H1 (cell line): ENCODE data around the gene TTBK2. TPM values are rescaled to one million over a fixed set of nuclear protein-coding genes. Genes with fewer than 3 reads are reported as not detected.

Source experiments
- CTCF ChIA-PET: fragments of 300-600 bp; sonication (Branson Sonifier 250); formaldehyde crosslinking; loops from one replicate; lab custom pipeline; 2021; ENCODE audit not compliant: partially characterized antibody; lab: Charles Lee
- POLR2A ChIA-PET: fragments of 300-600 bp; sonication (Branson Sonifier 250); formaldehyde crosslinking; loops from one replicate; lab custom pipeline; 2021; ENCODE audit warnings: inconsistent platforms; ENCODE audit not compliant: partially characterized antibody; lab: Charles Lee
- DNase-seq, 2 experiments: peaks; one replicate each; pipeline versions ENCODE4 v3.0.0 to v3.0.0-alpha.2; 2010 to 2022; ENCODE audit warnings: low spot score in 2 of 2, low read depth in 1 of 2, mixed read lengths in 1 of 2
- FAIRE-seq: peaks from 2 replicates; lab custom pipeline; 2011; peaks lifted over from hg19 to GRCh38; lab: Jason Lieb, UNC
- H2AFZ ChIP-seq: 2 replicates; pipeline ENCODE4 v1.8.1; 2012; ENCODE audit warnings: low read length, inconsistent platforms
- H2AK5ac ChIP-seq: 2 replicates; pipeline ENCODE4 v1.6.1; 2013; ENCODE audit warnings: low read depth, low read length
- H2BK120ac ChIP-seq: replicated peaks from 2 replicates; pipeline ENCODE3; 2013; ENCODE audit warnings: low read depth, low read length, inconsistent platforms
- H2BK12ac ChIP-seq: 2 replicates; pipeline ENCODE4 v1.6.1; 2013; ENCODE audit warnings: low read depth, low read length
- H2BK15ac ChIP-seq: 2 replicates; pipeline ENCODE4 v1.6.1; 2013; ENCODE audit warnings: low read length
- H2BK20ac ChIP-seq: 2 replicates; pipeline ENCODE4 v1.6.1; 2013; ENCODE audit warnings: low read length
- H2BK5ac ChIP-seq: 2 replicates; pipeline ENCODE4 v1.6.1; 2013; ENCODE audit warnings: low read depth, low read length
- H3K14ac ChIP-seq: 2 replicates; pipeline ENCODE4 v1.6.1; 2013; ENCODE audit warnings: inconsistent platforms; ENCODE audit not compliant: insufficient read length
- H3K18ac ChIP-seq: 2 replicates; pipeline ENCODE4 v1.6.1; 2013; ENCODE audit warnings: low read length; ENCODE audit errors: extremely low read depth
- H3K23ac ChIP-seq: 2 replicates; pipeline ENCODE4 v1.6.1; 2013; ENCODE audit warnings: inconsistent platforms; ENCODE audit not compliant: insufficient read length
- H3K23me2 ChIP-seq: 2 replicates; pipeline ENCODE4 v1.6.1; 2013; ENCODE audit warnings: low read depth, low read length
- H3K27ac ChIP-seq: 2 replicates; pipeline ENCODE4 v1.6.1; 2011; ENCODE audit warnings: low read depth, low read length, inconsistent platforms
- H3K27me3 ChIP-seq, 4 experiments: replicated peaks in 1 of 4; 1 replicate in 1 of 4; 2 replicates in 3 of 4; pipeline versions ENCODE4 v1.6.1 to v1.8.1; 2011 to 2013; ENCODE audit warnings: low read length in 3 of 4, mild to moderate bottlenecking in 3 of 4, inconsistent platforms in 2 of 4, mixed read lengths in 2 of 4, moderate library complexity in 1 of 4; ENCODE audit not compliant: control insufficient read depth in 3 of 4, insufficient read depth in 3 of 4; ENCODE audit errors: extremely low read depth in 1 of 4
- H3K36me3 ChIP-seq, 4 experiments: 2 replicates each; pipeline versions ENCODE4 v1.6.1 to v1.8.1; 2011 to 2013; ENCODE audit warnings: mild to moderate bottlenecking in 4 of 4, low read length in 3 of 4, moderate library complexity in 2 of 4, control low read depth in 1 of 4, inconsistent platforms in 1 of 4; ENCODE audit not compliant: insufficient read depth in 4 of 4, control insufficient read depth in 2 of 4
- H3K4ac ChIP-seq: replicated peaks from 2 replicates; pipeline ENCODE3; 2013; ENCODE audit warnings: low read length, low read depth, mixed read lengths, inconsistent platforms; ENCODE audit not compliant: insufficient read length
- H3K4me1 ChIP-seq, 4 experiments: replicated peaks in 1 of 4; 1 replicate in 1 of 4; 2 replicates in 3 of 4; pipeline versions ENCODE4 v1.6.1 to v1.8.1; 2011 to 2013; ENCODE audit warnings: low read length in 3 of 4, inconsistent platforms in 2 of 4, mixed read lengths in 1 of 4; ENCODE audit not compliant: insufficient read depth in 4 of 4, control insufficient read depth in 3 of 4
- H3K4me2 ChIP-seq, 2 experiments: 2 replicates each; pipeline versions ENCODE4 v1.6.1 to v1.8.1; 2011 to 2013; ENCODE audit warnings: low read depth in 2 of 2, low read length in 2 of 2, control low read depth in 1 of 2, inconsistent platforms in 1 of 2, mild to moderate bottlenecking in 1 of 2; ENCODE audit not compliant: insufficient read depth in 1 of 2
- H3K4me3 ChIP-seq, 4 experiments: fragments of 200-600, 300-600 bp in 1 of 4; sonication (generic), shearing (Covaris generic), sonication (Bioruptor Twin) in 1 of 4; 2 replicates each; pipeline versions ENCODE4 v1.5.1 to v1.8.1; 2011 to 2016; ENCODE audit warnings: low read length in 4 of 4, low read depth in 3 of 4, control low read depth in 2 of 4, inconsistent platforms in 2 of 4, mild to moderate bottlenecking in 2 of 4, mixed read lengths in 1 of 4, moderate library complexity in 1 of 4; ENCODE audit not compliant: insufficient read depth in 2 of 4; ENCODE audit errors: extremely low read depth in 1 of 4
- H3K56ac ChIP-seq: replicated peaks from 2 replicates; pipeline ENCODE3; 2013; ENCODE audit warnings: low read depth, mild to moderate bottlenecking, mixed read lengths, low read length, inconsistent platforms; ENCODE audit not compliant: insufficient read length
- H3K79me1 ChIP-seq: 2 replicates; pipeline ENCODE4 v1.6.1; 2013; ENCODE audit warnings: low read depth, low read length, control low read depth
- H3K79me2 ChIP-seq, 2 experiments: 2 replicates each; pipeline versions ENCODE4 v1.6.1 to v1.8.1; 2012 to 2013; ENCODE audit warnings: low read length in 2 of 2, mild to moderate bottlenecking in 2 of 2, inconsistent platforms in 1 of 2; ENCODE audit not compliant: insufficient read depth in 2 of 2, control insufficient read depth in 1 of 2
- H3K9ac ChIP-seq, 4 experiments: replicated peaks in 1 of 4; 1 replicate in 1 of 4; 2 replicates in 3 of 4; pipeline versions ENCODE4 v1.6.1 to v1.8.1; 2011 to 2013; ENCODE audit warnings: low read depth in 3 of 4, low read length in 3 of 4, control low read depth in 2 of 4, mild to moderate bottlenecking in 2 of 4, moderate library complexity in 2 of 4, inconsistent platforms in 1 of 4; ENCODE audit errors: extremely low read depth in 1 of 4
- H3K9me3 ChIP-seq, 2 experiments: 2 replicates each; pipeline versions ENCODE4 v1.6.1 to v1.8.1; 2012 to 2013; ENCODE audit warnings: mild to moderate bottlenecking in 2 of 2, moderate library complexity in 2 of 2, control low read depth in 1 of 2, inconsistent platforms in 1 of 2, low read depth in 1 of 2, low read length in 1 of 2, mixed read lengths in 1 of 2; ENCODE audit not compliant: insufficient read depth in 2 of 2
- H4K20me1 ChIP-seq, 2 experiments: replicated peaks in 1 of 2; 2 replicates each; pipeline versions ENCODE3 to v1.8.1; 2011 to 2013; ENCODE audit warnings: inconsistent platforms in 2 of 2, low read length in 2 of 2, mild to moderate bottlenecking in 1 of 2; ENCODE audit not compliant: insufficient read depth in 2 of 2, control insufficient read depth in 1 of 2
- H4K5ac ChIP-seq: 2 replicates; pipeline ENCODE4 v1.6.1; 2013; ENCODE audit warnings: low read length, low read depth, mixed read lengths, inconsistent platforms; ENCODE audit not compliant: insufficient read length
- H4K8ac ChIP-seq: 2 replicates; pipeline ENCODE4 v1.8.0; 2013; ENCODE audit warnings: mild to moderate bottlenecking, moderate library complexity, low read length, inconsistent platforms; ENCODE audit not compliant: insufficient read depth; ENCODE audit errors: extremely low read depth
- H4K91ac ChIP-seq: replicated peaks from 2 replicates; pipeline ENCODE3; 2013; ENCODE audit warnings: low read length, mixed read lengths, inconsistent platforms; ENCODE audit not compliant: insufficient read length
- KDM4A ChIP-seq: IDR thresholded peaks from one replicate; pipeline ENCODE4 v1.7.1; 2012; ENCODE audit warnings: low read depth, mild to moderate bottlenecking, moderate library complexity, low read length, inconsistent platforms; ENCODE audit not compliant: severe bottlenecking
- POLR2A ChIP-seq, 2 experiments: IDR thresholded peaks; 1 replicate in 1 of 2; 2 replicates in 1 of 2; pipeline ENCODE4 v1.6.1; 2011; ENCODE audit warnings: low read depth in 2 of 2, low read length in 2 of 2, mild to moderate bottlenecking in 2 of 2; ENCODE audit errors: control extremely low read depth in 1 of 2
- WGBS, 2 experiments: shearing (Covaris generic) in 1 of 2; methylation state at CpG; one replicate each; pipeline versions ENCODE4 v1.1.6 to v1.1.7; 2013 to 2015; ENCODE audit warnings: low lambda C conversion rate in 2 of 2, mixed read lengths in 2 of 2, inconsistent platforms in 1 of 2, low coverage in 1 of 2, missing lambda C conversion rate in 1 of 2; ENCODE audit not compliant: insufficient replicate concordance in 2 of 2, insufficient coverage in 1 of 2, insufficient read length in 1 of 2; ENCODE audit errors: extremely low coverage in 1 of 2, missing lambda C conversion rate in 1 of 2; 5-methylcytosine and 5-hydroxymethylcytosine counted together
- polyA plus RNA-seq, 7 experiments: library from polyadenylated mRNA; depleted of rRNA in 3 of 7; stranded (reverse) in 5 of 7; unstranded in 2 of 7; fragments of >200 nt in 5 of 7; fragments of 200-250 nt in 2 of 7; gene quantifications; 1 replicate in 5 of 7; 2 replicates in 1 of 7; 4 replicates in 1 of 7; pipeline versions ENCODE4 v1.2.1 to v1.2.3, GENCODE V29; 2011 to 2013; ENCODE audit warnings: missing spikeins in 2 of 7, mixed read lengths in 2 of 7
- total RNA-seq: library from RNA; stranded (reverse); fragmentation: NEBNext Ultra II Directional; extraction: Animal tissue kit (Norgen Biotek cat#: 25700); gene quantifications from 2 replicates; pipeline ENCODE4 v1.2.1, GENCODE V29; 2021

Gene TTBK2
- total and polyA plus RNA-seq, 2 of the 8 experiments (the other 6 are each of a cell fraction or from before 2014, with no cell fraction given): 2.7 to 18.2 TPM

DNA sequence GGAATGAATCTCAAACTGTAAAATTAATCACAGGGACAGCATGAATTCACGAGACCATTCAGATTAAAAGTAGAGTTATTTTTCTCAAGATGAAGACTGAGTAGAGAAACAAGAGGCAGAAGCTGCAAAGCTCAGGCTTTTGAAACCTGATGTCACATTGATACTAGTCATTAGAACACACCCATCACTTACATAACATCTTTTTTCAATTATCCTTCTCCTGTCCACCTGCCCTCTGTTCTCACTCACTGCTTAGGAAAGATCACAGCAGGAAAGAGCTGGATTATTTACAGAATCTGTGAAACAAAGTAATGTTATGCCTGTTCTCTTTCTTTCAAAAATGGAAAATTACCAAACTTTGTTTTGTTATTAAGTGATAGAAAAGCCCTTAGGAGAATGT, 111.7 kb downstream of the TTBK2 start:
- Histone ChIP-seq H3K14ac (no peak overlapping the region), H4K20me1 (no peaks in the 10 kb centered on the region), H2BK120ac (no peak overlapping the region), H3K9me3 (no peaks in the 10 kb centered on the region), H4K5ac (no peak overlapping the region), H4K8ac (no peak overlapping the region), H3K4me2 (no peak overlapping the region), H3K23ac (no peak overlapping the region), H3K27ac (no peak overlapping the region), H3K27me3 (no peaks in the 10 kb centered on the region), H2BK12ac (no peak overlapping the region), H3K56ac (no peak overlapping the region), H3K9ac (no peak overlapping the region), H2BK20ac (no peak overlapping the region), H3K79me1 (no peaks in the 10 kb centered on the region), H3K79me2 (no peaks in the 10 kb centered on the region), H3K4me1 (no peaks in the 10 kb centered on the region), H3K4me3 (no peak overlapping the region), H2BK5ac (no peak overlapping the region), H3K4ac (no peak overlapping the region), H3K18ac (no peak overlapping the region), H4K91ac (no peak overlapping the region), H3K36me3 (no peaks in the 10 kb centered on the region), H2BK15ac (no peak overlapping the region), H2AFZ (no peak overlapping the region), H3K23me2 (no peaks in the 10 kb centered on the region), H2AK5ac (no peak overlapping the region)
- ChIA-PET CTCF (interaction anchor here (0.6 to 1.1 kb wide), 5 partner anchors 8 to 1333 kb away, joined by 3 read pairs; no protein-coding TSS in a partner anchor), POLR2A (interaction anchor here (0.6 to 0.7 kb wide), 2 partner anchors 80 to 520 kb away, joined by 3 read pairs; no protein-coding TSS in a partner anchor)
- 91% methylated on average over 1 of the region's 1 CpG; no CpG with 5 or more reads in 1 of the 2 experiments for WGBS, 2 experiments
- no peak for FAIRE-seq
- TF ChIP-seq POLR2A (IDR thresholded peaks at IDR 0.05; ENCODE audit: control extremely low read depth in 1 of 2, low read depth in 2 of 2, low read length in 2 of 2): no peak
- TF ChIP-seq KDM4A: no peak
- no peak for DNase-seq
